HepG2 (cell line): ENCODE results near the gene CMTM1. TPM values are rescaled to one million over a fixed set of nuclear protein-coding genes. Genes with fewer than 3 reads are reported as not detected.

Experiments
- DPF2 ChIP-seq: sonication (generic); formaldehyde crosslinking; IDR thresholded peaks from 2 replicates; pipeline ENCODE4 v1.4.0; 2020; ENCODE audit warnings: mild to moderate bottlenecking, low read depth, missing genetic modification reagents, borderline replicate concordance
- EZH2 ChIP-seq: conservative IDR thresholded peaks from 2 replicates; pipeline ENCODE4 v1.6.1; 2012; ENCODE audit warnings: mild to moderate bottlenecking, low read depth, low read length, moderate library complexity
- MEIS1 ChIP-seq: sonication (generic); formaldehyde crosslinking; IDR thresholded peaks from 2 replicates; pipeline ENCODE4 v1.9.0; 2021; ENCODE audit warnings: mild to moderate bottlenecking, missing genetic modification reagents, moderate library complexity, borderline replicate concordance
- PHF21A ChIP-seq: sonication (generic); formaldehyde crosslinking; IDR thresholded peaks from 2 replicates; pipeline ENCODE4 v1.5.0; 2020; ENCODE audit warnings: mild to moderate bottlenecking, missing genetic modification reagents
- PHF5A ChIP-seq: IDR thresholded peaks from one replicate; pipeline ENCODE4 v1.6.1; 2018; ENCODE audit warnings: low read depth, missing genetic modification reagents; ENCODE audit not compliant: unreplicated experiment
- SNAI1 ChIP-seq: sonication (generic); formaldehyde crosslinking; IDR thresholded peaks from 2 replicates; pipeline ENCODE4 v1.5.0; 2020; ENCODE audit warnings: mild to moderate bottlenecking, missing genetic modification reagents, borderline replicate concordance
- ZFP41 ChIP-seq: sonication (generic); formaldehyde crosslinking; IDR thresholded peaks from 2 replicates; pipeline ENCODE4 v1.4.0; 2020; ENCODE audit warnings: mild to moderate bottlenecking, missing genetic modification reagents, borderline replicate concordance
- ZIK1 ChIP-seq: sonication (generic); formaldehyde crosslinking; IDR thresholded peaks from 2 replicates; pipeline ENCODE4 v1.5.0; 2020; ENCODE audit warnings: mild to moderate bottlenecking, low read depth, missing genetic modification reagents, borderline replicate concordance
- ZNF101 ChIP-seq: sonication (generic); formaldehyde crosslinking; IDR thresholded peaks from 2 replicates; pipeline ENCODE4 v1.4.0; 2020; ENCODE audit warnings: mild to moderate bottlenecking, low read depth, missing genetic modification reagents, borderline replicate concordance
- ZNF530 ChIP-seq: sonication (generic); formaldehyde crosslinking; IDR thresholded peaks from 2 replicates; pipeline ENCODE4 v1.5.0; 2020; ENCODE audit warnings: low read depth, mild to moderate bottlenecking, missing genetic modification reagents
- ZUFSP ChIP-seq: sonication (generic); formaldehyde crosslinking; IDR thresholded peaks from 2 replicates; pipeline ENCODE4 v1.9.0; 2021; ENCODE audit warnings: missing genetic modification reagents, mild to moderate bottlenecking, borderline replicate concordance
- polyA plus RNA-seq, 8 experiments: library from polyadenylated mRNA; depleted of rRNA in 3 of 8; stranded (reverse) in 7 of 8; unstranded in 1 of 8; fragments of >200 nt; fragmentation: Illumina TruSeq in 4 of 8; extraction: Trizol in 4 of 8; gene quantifications; 2 replicates each; pipeline versions ENCODE4 v1.2.1 to v1.2.3, GENCODE V29; 2011 to 2016; ENCODE audit warnings: low read depth in 4 of 8, missing spikeins in 1 of 8, mixed read lengths in 1 of 8; ENCODE audit not compliant: insufficient read depth in 1 of 8
- total RNA-seq, 5 experiments: library from RNA; depleted of rRNA; stranded (reverse); fragments of >200 nt; fragmentation: Illumina TruSeq; extraction: Trizol; gene quantifications; 2 replicates each; pipeline ENCODE4 v1.2.3, GENCODE V29; 2016; ENCODE audit warnings: low read depth in 1 of 5
- TF ChIP-seq, protein P1 (sequence below): sonication (generic); formaldehyde crosslinking; IDR thresholded peaks from 2 replicates; pipeline ENCODE4 v1.4.0; 2020; ENCODE audit warnings: missing genetic modification reagents
- TF ChIP-seq, protein P2 (sequence below): sonication (generic); formaldehyde crosslinking; IDR thresholded peaks from 2 replicates; pipeline ENCODE4 v1.4.0; 2020; ENCODE audit warnings: mild to moderate bottlenecking, missing genetic modification reagents, borderline replicate concordance
- TF ChIP-seq, protein P3 (sequence below): sonication (generic); formaldehyde crosslinking; IDR thresholded peaks from 2 replicates; pipeline ENCODE4 v1.5.0; 2020; ENCODE audit warnings: missing genetic modification reagents

CMTM1 gene
- total and polyA plus RNA-seq, 2 of the 13 experiments (the other 11 are each of a cell fraction or from before 2014, with no cell fraction given), result 1.7 to 2.9 TPM

DNA sequence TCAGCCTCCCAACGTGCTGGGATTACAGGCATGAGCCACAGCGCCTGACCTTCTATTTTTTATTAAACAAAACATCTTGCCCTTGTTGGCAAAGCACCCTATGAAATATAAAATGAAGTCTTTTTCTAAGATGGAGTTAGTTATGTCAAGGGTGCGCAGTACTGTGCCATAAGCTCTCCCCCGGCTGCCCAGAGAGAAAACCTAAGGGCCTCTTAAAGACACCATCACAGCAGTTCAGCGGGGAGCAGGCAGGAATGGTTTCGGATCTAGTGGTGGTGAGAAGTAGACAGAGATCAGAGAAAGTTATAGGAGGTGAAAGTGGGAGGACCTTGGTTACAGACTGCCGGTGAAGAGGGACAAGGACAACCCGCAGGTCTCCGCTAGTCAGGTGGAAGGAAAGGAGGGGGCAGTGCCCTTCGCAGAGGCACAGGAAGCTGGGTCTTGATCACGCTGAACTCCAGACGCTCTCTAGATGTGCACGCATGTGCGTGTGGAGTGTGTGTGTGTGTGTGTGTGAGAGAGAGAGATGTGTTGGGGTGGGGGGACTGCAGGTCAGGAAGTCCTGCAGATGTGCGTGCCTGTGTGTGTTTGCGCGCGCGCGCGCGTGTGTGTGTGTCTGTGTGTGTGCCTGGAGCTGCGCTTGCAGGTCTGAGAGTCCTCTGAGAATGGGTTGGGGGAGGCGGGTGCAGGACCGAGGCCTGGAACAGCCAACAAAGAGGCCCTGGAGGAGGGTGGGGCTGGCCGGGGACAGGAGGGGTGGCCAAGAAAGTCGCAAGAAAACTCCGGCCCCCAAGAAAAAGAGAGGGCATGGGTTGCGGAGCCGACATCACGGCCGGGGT is 37.5 kb downstream of the CMTM1 start (continued):
- TF ChIP-seq PHF21A (0 out of 2 replicates have a peak, but pooled peaks have one; percentile 71), DPF2 (CRISPR knock-in tag) (peak; percentile 27; the same call in 1 of the 2 replicates), ZNF101 (CRISPR knock-in tag) (no peak), SNAI1 (CRISPR knock-in tag) (0 out of 2 replicates have a peak, but pooled peaks have one; percentile 14), ZNF530 (no peak), ZUFSP (CRISPR knock-in tag) (no peak), MEIS1 (CRISPR knock-in tag) (no peak; the same call in 1 of the 2 replicates), PHF5A (CRISPR knock-in tag) (no peak), EZH2 (no peak), ZIK1 (CRISPR knock-in tag) (no peak), ZFP41 (CRISPR knock-in tag) (0 out of 2 replicates have a peak, but pooled peaks have one; percentile 47)
- TF ChIP-seq, protein P1, sequence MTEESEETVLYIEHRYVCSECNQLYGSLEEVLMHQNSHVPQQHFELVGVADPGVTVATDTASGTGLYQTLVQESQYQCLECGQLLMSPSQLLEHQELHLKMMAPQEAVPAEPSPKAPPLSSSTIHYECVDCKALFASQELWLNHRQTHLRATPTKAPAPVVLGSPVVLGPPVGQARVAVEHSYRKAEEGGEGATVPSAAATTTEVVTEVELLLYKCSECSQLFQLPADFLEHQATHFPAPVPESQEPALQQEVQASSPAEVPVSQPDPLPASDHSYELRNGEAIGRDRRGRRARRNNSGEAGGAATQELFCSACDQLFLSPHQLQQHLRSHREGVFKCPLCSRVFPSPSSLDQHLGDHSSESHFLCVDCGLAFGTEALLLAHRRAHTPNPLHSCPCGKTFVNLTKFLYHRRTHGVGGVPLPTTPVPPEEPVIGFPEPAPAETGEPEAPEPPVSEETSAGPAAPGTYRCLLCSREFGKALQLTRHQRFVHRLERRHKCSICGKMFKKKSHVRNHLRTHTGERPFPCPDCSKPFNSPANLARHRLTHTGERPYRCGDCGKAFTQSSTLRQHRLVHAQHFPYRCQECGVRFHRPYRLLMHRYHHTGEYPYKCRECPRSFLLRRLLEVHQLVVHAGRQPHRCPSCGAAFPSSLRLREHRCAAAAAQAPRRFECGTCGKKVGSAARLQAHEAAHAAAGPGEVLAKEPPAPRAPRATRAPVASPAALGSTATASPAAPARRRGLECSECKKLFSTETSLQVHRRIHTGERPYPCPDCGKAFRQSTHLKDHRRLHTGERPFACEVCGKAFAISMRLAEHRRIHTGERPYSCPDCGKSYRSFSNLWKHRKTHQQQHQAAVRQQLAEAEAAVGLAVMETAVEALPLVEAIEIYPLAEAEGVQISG (CRISPR knock-in tag), result no peak; the same call in 1 of the 2 replicates
- TF ChIP-seq, protein P2, sequence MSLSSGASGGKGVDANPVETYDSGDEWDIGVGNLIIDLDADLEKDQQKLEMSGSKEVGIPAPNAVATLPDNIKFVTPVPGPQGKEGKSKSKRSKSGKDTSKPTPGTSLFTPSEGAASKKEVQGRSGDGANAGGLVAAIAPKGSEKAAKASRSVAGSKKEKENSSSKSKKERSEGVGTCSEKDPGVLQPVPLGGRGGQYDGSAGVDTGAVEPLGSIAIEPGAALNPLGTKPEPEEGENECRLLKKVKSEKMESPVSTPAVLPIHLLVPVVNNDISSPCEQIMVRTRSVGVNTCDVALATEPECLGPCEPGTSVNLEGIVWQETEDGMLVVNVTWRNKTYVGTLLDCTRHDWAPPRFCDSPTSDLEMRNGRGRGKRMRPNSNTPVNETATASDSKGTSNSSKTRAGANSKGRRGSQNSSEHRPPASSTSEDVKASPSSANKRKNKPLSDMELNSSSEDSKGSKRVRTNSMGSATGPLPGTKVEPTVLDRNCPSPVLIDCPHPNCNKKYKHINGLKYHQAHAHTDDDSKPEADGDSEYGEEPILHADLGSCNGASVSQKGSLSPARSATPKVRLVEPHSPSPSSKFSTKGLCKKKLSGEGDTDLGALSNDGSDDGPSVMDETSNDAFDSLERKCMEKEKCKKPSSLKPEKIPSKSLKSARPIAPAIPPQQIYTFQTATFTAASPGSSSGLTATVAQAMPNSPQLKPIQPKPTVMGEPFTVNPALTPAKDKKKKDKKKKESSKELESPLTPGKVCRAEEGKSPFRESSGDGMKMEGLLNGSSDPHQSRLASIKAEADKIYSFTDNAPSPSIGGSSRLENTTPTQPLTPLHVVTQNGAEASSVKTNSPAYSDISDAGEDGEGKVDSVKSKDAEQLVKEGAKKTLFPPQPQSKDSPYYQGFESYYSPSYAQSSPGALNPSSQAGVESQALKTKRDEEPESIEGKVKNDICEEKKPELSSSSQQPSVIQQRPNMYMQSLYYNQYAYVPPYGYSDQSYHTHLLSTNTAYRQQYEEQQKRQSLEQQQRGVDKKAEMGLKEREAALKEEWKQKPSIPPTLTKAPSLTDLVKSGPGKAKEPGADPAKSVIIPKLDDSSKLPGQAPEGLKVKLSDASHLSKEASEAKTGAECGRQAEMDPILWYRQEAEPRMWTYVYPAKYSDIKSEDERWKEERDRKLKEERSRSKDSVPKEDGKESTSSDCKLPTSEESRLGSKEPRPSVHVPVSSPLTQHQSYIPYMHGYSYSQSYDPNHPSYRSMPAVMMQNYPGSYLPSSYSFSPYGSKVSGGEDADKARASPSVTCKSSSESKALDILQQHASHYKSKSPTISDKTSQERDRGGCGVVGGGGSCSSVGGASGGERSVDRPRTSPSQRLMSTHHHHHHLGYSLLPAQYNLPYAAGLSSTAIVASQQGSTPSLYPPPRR (CRISPR knock-in tag), result no peak
- TF ChIP-seq, protein P3, sequence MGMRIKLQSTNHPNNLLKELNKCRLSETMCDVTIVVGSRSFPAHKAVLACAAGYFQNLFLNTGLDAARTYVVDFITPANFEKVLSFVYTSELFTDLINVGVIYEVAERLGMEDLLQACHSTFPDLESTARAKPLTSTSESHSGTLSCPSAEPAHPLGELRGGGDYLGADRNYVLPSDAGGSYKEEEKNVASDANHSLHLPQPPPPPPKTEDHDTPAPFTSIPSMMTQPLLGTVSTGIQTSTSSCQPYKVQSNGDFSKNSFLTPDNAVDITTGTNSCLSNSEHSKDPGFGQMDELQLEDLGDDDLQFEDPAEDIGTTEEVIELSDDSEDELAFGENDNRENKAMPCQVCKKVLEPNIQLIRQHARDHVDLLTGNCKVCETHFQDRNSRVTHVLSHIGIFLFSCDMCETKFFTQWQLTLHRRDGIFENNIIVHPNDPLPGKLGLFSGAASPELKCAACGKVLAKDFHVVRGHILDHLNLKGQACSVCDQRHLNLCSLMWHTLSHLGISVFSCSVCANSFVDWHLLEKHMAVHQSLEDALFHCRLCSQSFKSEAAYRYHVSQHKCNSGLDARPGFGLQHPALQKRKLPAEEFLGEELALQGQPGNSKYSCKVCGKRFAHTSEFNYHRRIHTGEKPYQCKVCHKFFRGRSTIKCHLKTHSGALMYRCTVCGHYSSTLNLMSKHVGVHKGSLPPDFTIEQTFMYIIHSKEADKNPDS (CRISPR knock-in tag), result no peak
